ENCODE data around the gene CTAG2.

GRCh38 chrX:154658187-154658586 is 4.8 kb upstream of the CTAG2 start:
- no peak for TF ChIP-seq SUZ12 (IDR thresholded peaks at IDR 0.05; ENCODE audit: extremely low read depth, insufficient read depth, insufficient read length)
- no peak for TF ChIP-seq ZNF274 (IDR thresholded peaks at IDR 0.05; ENCODE audit: low read depth, low read length)
- TF ChIP-seq YY1 (IDR thresholded peaks at IDR 0.05; ENCODE audit: insufficient read depth, insufficient read length), result no peak
